ENCODE results near the gene PNMA6E. TPM values are rescaled to one million over a fixed set of nuclear protein-coding genes. Genes with fewer than 3 reads are reported as not detected.

The PNMA6E gene
- total and polyA plus RNA-seq, 9 of the 15 experiments (the other 6 are each of a cell fraction or from before 2014, with no cell fraction given): 0.03 TPM; not detected in 8

GRCh38 chrX:153411988-153412574, 10.9 kb upstream of the PNMA6E start:
- CTCF ChIA-PET (ENCODE audit: low intra/inter-chr PET ratio): no interaction called here
- H2AFZ ChIP-seq (ENCODE audit: low read depth, low read length): peak overlapping the region; percentile 93
- no TSS peak for BruUV-seq (replicated peaks)
- peaks cover 21 to 64% of the 10 kb centered on the region in 2 experiments for H3K4me1 ChIP-seq (replicated peaks in 1 of 2; ENCODE audit: control insufficient read depth in 2 of 2, insufficient read depth in 2 of 2, low read length in 2 of 2)
- WGBS (ENCODE audit: insufficient coverage, low coverage, missing lambda C conversion rate): 59% methylated on average over 6 of the region's 17 CpGs
- no peak for ATAC-seq
- no peaks in the 10 kb centered on the region for H4K20me1 ChIP-seq (replicated peaks; ENCODE audit: control insufficient read depth, insufficient read depth, low read length)
- peak overlapping the region; percentile 61 for H3K4me3 ChIP-seq
- peak overlapping the region; percentile 60 to 91; a peak in 3 of 4 replicates for H3K9ac ChIP-seq (ENCODE audit: insufficient read depth in 1 of 2, low read depth in 2 of 2, low read length in 2 of 2)
- H3K9me1 ChIP-seq (ENCODE audit: control insufficient read depth, insufficient read depth, low read length): no peaks in the 10 kb centered on the region
- H3K27me3 ChIP-seq (ENCODE audit: control insufficient read depth in 2 of 2, insufficient read depth in 2 of 2, low read length in 2 of 2): no peaks in the 10 kb centered on the region
- no peaks in the 10 kb centered on the region for H3K36me3 ChIP-seq (ENCODE audit: control insufficient read depth, insufficient read depth, low read length)
- in situ Hi-C loops (cut with MboI) (no loop called here), intact Hi-C loops (cut with micrococcal nuclease) (no loop called here)
- no peak for TF ChIP-seq ELF1 (tag; IDR thresholded peaks at IDR 0.05)
- TF ChIP-seq HNRNPL (IDR thresholded peaks at IDR 0.05; ENCODE audit: low read depth, low read length): 0 out of 2 replicates have a peak, but pooled peaks have one; percentile 25
- no peak for FAIRE-seq
- no peaks in the 10 kb centered on the region for H3K9me3 ChIP-seq (replicated peaks; ENCODE audit: control insufficient read depth, insufficient read depth, low read depth, low read length)
- peak overlapping the region; percentile 78 for H3K4me2 ChIP-seq (ENCODE audit: insufficient read depth, low read length)
- POLR2A ChIA-PET: no interaction called here
- no peak for DNase-seq (ENCODE audit: extremely low read depth in 1 of 4, low spot score in 3 of 4)
- H3K79me2 ChIP-seq (ENCODE audit: control insufficient read depth, insufficient read depth, low read length): peaks cover 14% of the 10 kb centered on the region
- H3K27ac ChIP-seq (ENCODE audit: extremely low read depth, low read depth, low read length): no peak overlapping the region

GRCh38 chrX:153411255-153411987, 10.3 kb upstream of the PNMA6E start, which contains the start of gene ZFP92:
ZFP92 (plus strand) TSS chrX:153411472; CDS start chrX:153418323, 6,851 bp downstream.
- Histone ChIP-seq H3K9me1 (ENCODE audit: control insufficient read depth, insufficient read depth, low read length) (no peaks in the 10 kb centered on the region), H3K4me1 (replicated peaks in 1 of 2; ENCODE audit: control insufficient read depth in 2 of 2, insufficient read depth in 2 of 2, low read length in 2 of 2) (peaks cover 17 to 64% of the 10 kb centered on the region in 2 experiments), H3K4me2 (ENCODE audit: insufficient read depth, low read length) (peak within 1 kb of the TSS; percentile 78), H3K4me3 (peak within 1 kb of the TSS; percentile 61), H3K27ac (ENCODE audit: extremely low read depth, low read depth, low read length) (peak within 1 kb of the TSS; percentile 69; the same call in 2 of the 3 replicates), H3K27me3 (ENCODE audit: control insufficient read depth in 2 of 2, insufficient read depth in 2 of 2, low read length in 2 of 2) (no peaks in the 10 kb centered on the region), H4K20me1 (replicated peaks; ENCODE audit: control insufficient read depth, insufficient read depth, low read length) (no peaks in the 10 kb centered on the region), H3K36me3 (ENCODE audit: control insufficient read depth, insufficient read depth, low read length) (no peaks in the 10 kb centered on the region), H3K9ac (ENCODE audit: insufficient read depth in 1 of 2, low read depth in 2 of 2, low read length in 2 of 2) (peak within 1 kb of the TSS; percentile 61 to 91; a peak in 3 of 4 replicates), H3K9me3 (replicated peaks; ENCODE audit: control insufficient read depth, insufficient read depth, low read depth, low read length) (no peaks in the 10 kb centered on the region), H3K79me2 (ENCODE audit: control insufficient read depth, insufficient read depth, low read length) (peaks cover 11% of the 10 kb centered on the region), H2AFZ (ENCODE audit: low read depth, low read length) (peak within 1 kb of the TSS; percentile 93)
- ATAC-seq: peak; percentile 91
- FAIRE-seq: no peak
- no TSS peak for BruUV-seq (replicated peaks)
- peak; percentile 71 to 93 (median 90) for DNase-seq (ENCODE audit: extremely low read depth in 1 of 4, low spot score in 3 of 4)
- 4% methylated on average over 14 of the region's 75 CpGs for WGBS (ENCODE audit: insufficient coverage, low coverage, missing lambda C conversion rate)
- CTCF ChIA-PET (ENCODE audit: low intra/inter-chr PET ratio): no interaction called here
- in situ Hi-C loops (cut with MboI) (no loop called here), intact Hi-C loops (cut with micrococcal nuclease) (no loop called here)
- POLR2A ChIA-PET: no interaction called here
- TF ChIP-seq RBBP5 (IDR thresholded peaks at IDR 0.05; ENCODE audit: borderline replicate concordance, insufficient read depth, low read length, poor library complexity, severe bottlenecking): no peak
- TF ChIP-seq ZNF311 (CRISPR knock-in tag; IDR thresholded peaks at IDR 0.05): no peak
- TF ChIP-seq DEAF1 (CRISPR knock-in tag; IDR thresholded peaks at IDR 0.05): no peak
- peak; percentile 69 for TF ChIP-seq CXXC5 (CRISPR knock-in tag; IDR thresholded peaks at IDR 0.05)
- TF ChIP-seq DLX4 (CRISPR knock-in tag; IDR thresholded peaks at IDR 0.05): no peak
- no peak for TF ChIP-seq BRD4 (IDR thresholded peaks at IDR 0.05)
- no peak for TF ChIP-seq ZNF696 (CRISPR knock-in tag; conservative IDR thresholded peaks at IDR 0.05)
- TF ChIP-seq TFAM (CRISPR knock-in tag; conservative IDR thresholded peaks at IDR 0.05): no peak
- TF ChIP-seq SP1 (CRISPR knock-in tag; IDR thresholded peaks at IDR 0.05): no peak; the same call in 1 of the 2 replicates
- TF ChIP-seq ZNF347 (CRISPR knock-in tag; IDR thresholded peaks at IDR 0.05; ENCODE audit: low read depth): no peak

Data from K562 (cell line).